HL-60 (cell line): ENCODE data around the gene CDRT4.

Source experiments
- DNase-seq, 2 experiments: peaks; one replicate each; pipeline ENCODE4 v3.0.0-alpha.2; 2010 to 2020; ENCODE audit warnings: low read depth in 1 of 2, low spot score in 1 of 2
- H3K27ac ChIP-seq: fragments of 250-450 bp; sonication (Bioruptor Pico); replicated peaks from 2 replicates; pipeline ENCODE4 v1.5.1; 2020; ENCODE audit warnings: mild to moderate bottlenecking, moderate library complexity
- H3K27me3 ChIP-seq: fragments of 250-450 bp; sonication (Bioruptor Pico); 2 replicates; pipeline ENCODE4 v1.5.1; 2021; ENCODE audit warnings: mild to moderate bottlenecking, moderate library complexity; ENCODE audit not compliant: insufficient read depth, poor library complexity, severe bottlenecking
- H3K4me3 ChIP-seq: replicated peaks from 2 replicates; pipeline ENCODE4 v1.5.1; 2011; ENCODE audit warnings: mild to moderate bottlenecking, control low read depth, low read length; ENCODE audit not compliant: insufficient read depth
- GABPA ChIP-seq: IDR thresholded peaks from 2 replicates; pipeline ENCODE4 v1.6.1; 2012; ENCODE audit warnings: low read depth
- POLR2AphosphoS5 ChIP-seq: IDR thresholded peaks from 2 replicates; pipeline ENCODE4 v1.6.1; 2012; ENCODE audit warnings: low read depth
- SPI1 ChIP-seq: IDR thresholded peaks from 2 replicates; pipeline ENCODE4 v1.6.1; 2012; ENCODE audit warnings: low read depth, mild to moderate bottlenecking, borderline replicate concordance
- TF ChIP-seq, protein P1 (sequence below): IDR thresholded peaks from one replicate; pipeline ENCODE4 v1.5.1; 2011; ENCODE audit warnings: low read length, control low read depth, inconsistent platforms; ENCODE audit not compliant: insufficient read depth
- TF ChIP-seq, protein P2 (sequence below): IDR thresholded peaks from 2 replicates; pipeline ENCODE4 v1.6.1; 2012; ENCODE audit warnings: low read depth; ENCODE audit not compliant: insufficient replicate concordance

The CDRT4 gene

DNA sequence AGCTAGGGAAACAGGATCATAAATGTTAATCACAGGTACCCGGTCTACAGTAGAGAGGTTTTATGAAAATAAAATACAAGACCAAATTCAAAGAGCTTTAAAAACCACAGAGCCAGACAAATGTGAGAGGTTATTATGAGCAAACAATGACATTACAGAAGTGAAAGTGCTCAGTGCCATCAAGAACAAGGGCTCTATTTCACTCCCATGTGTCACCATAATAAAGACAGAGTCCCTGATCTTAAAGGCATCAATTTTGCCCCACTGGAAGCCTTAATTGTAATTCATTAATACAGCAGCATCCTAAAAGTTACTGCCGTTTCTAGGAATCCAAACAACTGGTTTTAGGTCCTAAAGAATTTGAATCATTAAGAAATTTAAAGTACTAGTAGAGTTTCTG is 43.7 kb upstream of the CDRT4 start:
- Histone ChIP-seq H3K27ac (no peak overlapping the region), H3K4me3 (no peak overlapping the region), H3K27me3 (no peaks in the 10 kb centered on the region)
- DNase-seq: no peak
- TF ChIP-seq SPI1: no peak
- TF ChIP-seq GABPA: no peak
- TF ChIP-seq POLR2AphosphoS5: no peak
- TF ChIP-seq, protein P1, sequence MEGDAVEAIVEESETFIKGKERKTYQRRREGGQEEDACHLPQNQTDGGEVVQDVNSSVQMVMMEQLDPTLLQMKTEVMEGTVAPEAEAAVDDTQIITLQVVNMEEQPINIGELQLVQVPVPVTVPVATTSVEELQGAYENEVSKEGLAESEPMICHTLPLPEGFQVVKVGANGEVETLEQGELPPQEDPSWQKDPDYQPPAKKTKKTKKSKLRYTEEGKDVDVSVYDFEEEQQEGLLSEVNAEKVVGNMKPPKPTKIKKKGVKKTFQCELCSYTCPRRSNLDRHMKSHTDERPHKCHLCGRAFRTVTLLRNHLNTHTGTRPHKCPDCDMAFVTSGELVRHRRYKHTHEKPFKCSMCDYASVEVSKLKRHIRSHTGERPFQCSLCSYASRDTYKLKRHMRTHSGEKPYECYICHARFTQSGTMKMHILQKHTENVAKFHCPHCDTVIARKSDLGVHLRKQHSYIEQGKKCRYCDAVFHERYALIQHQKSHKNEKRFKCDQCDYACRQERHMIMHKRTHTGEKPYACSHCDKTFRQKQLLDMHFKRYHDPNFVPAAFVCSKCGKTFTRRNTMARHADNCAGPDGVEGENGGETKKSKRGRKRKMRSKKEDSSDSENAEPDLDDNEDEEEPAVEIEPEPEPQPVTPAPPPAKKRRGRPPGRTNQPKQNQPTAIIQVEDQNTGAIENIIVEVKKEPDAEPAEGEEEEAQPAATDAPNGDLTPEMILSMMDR: no peak
- TF ChIP-seq, protein P2, sequence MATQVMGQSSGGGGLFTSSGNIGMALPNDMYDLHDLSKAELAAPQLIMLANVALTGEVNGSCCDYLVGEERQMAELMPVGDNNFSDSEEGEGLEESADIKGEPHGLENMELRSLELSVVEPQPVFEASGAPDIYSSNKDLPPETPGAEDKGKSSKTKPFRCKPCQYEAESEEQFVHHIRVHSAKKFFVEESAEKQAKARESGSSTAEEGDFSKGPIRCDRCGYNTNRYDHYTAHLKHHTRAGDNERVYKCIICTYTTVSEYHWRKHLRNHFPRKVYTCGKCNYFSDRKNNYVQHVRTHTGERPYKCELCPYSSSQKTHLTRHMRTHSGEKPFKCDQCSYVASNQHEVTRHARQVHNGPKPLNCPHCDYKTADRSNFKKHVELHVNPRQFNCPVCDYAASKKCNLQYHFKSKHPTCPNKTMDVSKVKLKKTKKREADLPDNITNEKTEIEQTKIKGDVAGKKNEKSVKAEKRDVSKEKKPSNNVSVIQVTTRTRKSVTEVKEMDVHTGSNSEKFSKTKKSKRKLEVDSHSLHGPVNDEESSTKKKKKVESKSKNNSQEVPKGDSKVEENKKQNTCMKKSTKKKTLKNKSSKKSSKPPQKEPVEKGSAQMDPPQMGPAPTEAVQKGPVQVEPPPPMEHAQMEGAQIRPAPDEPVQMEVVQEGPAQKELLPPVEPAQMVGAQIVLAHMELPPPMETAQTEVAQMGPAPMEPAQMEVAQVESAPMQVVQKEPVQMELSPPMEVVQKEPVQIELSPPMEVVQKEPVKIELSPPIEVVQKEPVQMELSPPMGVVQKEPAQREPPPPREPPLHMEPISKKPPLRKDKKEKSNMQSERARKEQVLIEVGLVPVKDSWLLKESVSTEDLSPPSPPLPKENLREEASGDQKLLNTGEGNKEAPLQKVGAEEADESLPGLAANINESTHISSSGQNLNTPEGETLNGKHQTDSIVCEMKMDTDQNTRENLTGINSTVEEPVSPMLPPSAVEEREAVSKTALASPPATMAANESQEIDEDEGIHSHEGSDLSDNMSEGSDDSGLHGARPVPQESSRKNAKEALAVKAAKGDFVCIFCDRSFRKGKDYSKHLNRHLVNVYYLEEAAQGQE: no peak

DNA sequence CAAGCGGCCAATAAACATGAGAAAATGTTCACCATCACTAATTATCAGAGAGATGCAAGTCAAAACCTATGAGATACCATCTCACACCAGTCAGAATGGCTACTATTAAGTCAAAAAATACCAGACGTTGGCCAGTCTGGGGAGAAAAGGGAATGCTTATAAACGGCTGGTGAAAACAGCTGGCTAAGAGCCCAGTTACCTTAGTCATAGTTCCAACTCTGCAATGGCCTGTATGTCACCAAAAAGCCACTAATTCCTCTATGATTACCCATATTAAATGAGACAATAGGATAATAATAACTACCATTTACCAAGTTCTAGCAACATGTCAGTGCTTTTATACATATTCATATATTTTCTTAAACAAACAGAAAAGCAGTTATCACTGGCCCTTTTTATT is 42.9 kb upstream of the CDRT4 start:
- no peak for DNase-seq
- no peak overlapping the region for H3K27ac ChIP-seq
- TF ChIP-seq POLR2AphosphoS5 (no peak), GABPA (no peak), SPI1 (no peak)
- TF ChIP-seq, protein P2: no peak
- TF ChIP-seq, protein P1: no peak
- H3K27me3 ChIP-seq: no peaks in the 10 kb centered on the region
- no peak overlapping the region for H3K4me3 ChIP-seq

DNA sequence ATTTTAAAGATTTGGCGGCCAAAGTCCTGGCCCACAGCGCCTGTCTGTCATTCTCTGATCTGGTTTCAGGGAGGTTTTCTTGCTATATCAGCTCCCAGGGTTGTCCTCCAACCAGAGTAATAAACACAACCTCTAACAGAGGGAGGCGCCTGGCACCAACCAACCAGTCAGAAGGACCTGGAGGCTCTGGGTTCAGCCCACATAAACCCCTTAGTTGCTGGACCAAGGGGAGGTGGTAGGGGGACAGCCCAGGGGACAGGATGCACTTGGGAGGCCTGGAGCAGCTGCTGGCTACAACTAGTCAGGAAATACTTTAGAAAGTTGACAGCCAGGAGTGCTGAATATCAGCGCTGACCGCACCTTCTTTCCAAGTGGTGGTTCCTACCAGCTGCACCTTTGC is 41.7 kb upstream of the CDRT4 start:
- H3K27me3 ChIP-seq: no peaks in the 10 kb centered on the region
- no peak overlapping the region for H3K4me3 ChIP-seq
- no peak overlapping the region for H3K27ac ChIP-seq
- DNase-seq: no peak
- TF ChIP-seq GABPA (no peak), POLR2AphosphoS5 (no peak), SPI1 (no peak)
- TF ChIP-seq, protein P1: no peak
- TF ChIP-seq, protein P2: no peak
